Body of pancreas (tissue), 4 donors: Measurements from ENCODE around the gene ITIH4.

Source experiments
- CTCF ChIP-seq, 7 experiments: fragments of 450-650 bp in 4 of 7; fragments of 200-600 bp in 3 of 7; sonication (generic) in 3 of 7; IDR thresholded peaks; one replicate each; pipeline ENCODE4 v1.5.1; 2016 to 2019; ENCODE audit warnings: antibody characterized with exemption in 7 of 7
- POLR2A ChIP-seq, 3 donors: fragments of 450-650 bp; IDR thresholded peaks; one replicate each; pipeline ENCODE4 v1.6.1; 2016; ENCODE audit warnings: antibody characterized with exemption in 3 of 3, mild to moderate bottlenecking in 2 of 3

DNA sequence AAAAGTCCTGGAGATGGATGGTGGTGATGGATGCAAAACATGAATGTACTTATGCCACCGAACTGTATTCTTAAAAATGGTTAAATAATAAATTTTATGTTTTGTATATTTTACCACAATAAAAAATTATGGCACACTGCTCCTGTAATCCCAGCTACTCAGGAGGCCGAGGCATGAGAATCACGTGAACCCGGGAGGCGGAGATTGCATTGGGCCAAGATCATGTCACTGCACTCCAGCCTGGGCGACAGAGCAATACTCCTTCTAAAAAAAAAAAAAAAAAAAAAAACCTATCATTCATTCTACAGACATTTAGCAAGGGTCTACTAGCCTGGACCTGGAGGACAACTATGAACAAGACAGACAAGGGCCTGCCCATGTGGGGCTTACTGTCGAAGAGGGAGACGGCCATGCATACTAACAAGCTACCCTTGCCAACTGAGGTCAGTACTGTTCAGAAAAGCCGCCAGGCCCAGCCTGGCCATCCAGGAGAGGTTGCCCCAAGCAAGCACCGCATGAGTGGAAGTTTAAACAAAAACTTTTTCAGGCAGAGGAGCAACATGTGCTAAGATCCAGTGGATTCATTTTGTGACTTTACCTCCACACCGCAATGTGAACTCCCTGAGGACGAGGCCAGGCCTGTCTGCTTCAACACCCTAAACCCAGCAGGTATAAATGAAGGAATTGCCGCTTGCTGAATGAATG, 57.0 kb downstream of the ITIH4 start:
- TF ChIP-seq CTCF (IDR thresholded peaks at IDR 0.05) (no peak), POLR2A (IDR thresholded peaks at IDR 0.05) (no peak)
